K562 (cell line): ENCODE results near the gene FAM118B. TPM values are rescaled to one million over a fixed set of nuclear protein-coding genes. Genes with fewer than 3 reads are reported as not detected.

Experiments used
- ATAC-seq: fragments of 200-7000 bp; cut with Tn5 transposase; 3 replicates; pipeline ENCODE4 v1.9.1; 2020; ENCODE audit warnings: moderate library complexity
- BruUV-seq: library from RNA; stranded (reverse); fragments of 400-500 nt; replicated peaks from 2 replicates; lab custom pipeline; 2021; lab: Mats Ljungman, UMichigan
- CTCF ChIA-PET: fragments of 300-600 bp; formaldehyde crosslinking; extraction: SDS; loops from one replicate; lab custom pipeline; 2021; ENCODE audit warnings: low intra/inter-chr PET ratio; lab: Yijun Ruan, JAX
- POLR2A ChIA-PET: fragments of 300-600, 350-650 bp; sonication (Branson Sonifier 250); formaldehyde crosslinking; extraction: SDS; loops from one replicate; lab custom pipeline; 2021; ENCODE audit warnings: antibody characterized with exemption, inconsistent platforms; lab: Yijun Ruan, JAX
- DNase-seq, 4 experiments: peaks; one replicate each; pipeline versions ENCODE4 v3.0.0 to v3.0.0-alpha.2; 2011 to 2018; ENCODE audit warnings: low spot score in 3 of 4, mixed read lengths in 3 of 4; ENCODE audit errors: extremely low read depth in 1 of 4
- FAIRE-seq: peaks from 2 replicates; lab custom pipeline; 2011; peaks lifted over from hg19 to GRCh38; lab: Jason Lieb, UNC
- H2AFZ ChIP-seq: 2 replicates; pipeline ENCODE4 v1.6.0; 2011; ENCODE audit warnings: low read depth, low read length, control low read depth, inconsistent platforms
- H3K27ac ChIP-seq: fragments of 200-600 bp; 3 replicates; pipeline ENCODE4 v1.8.0; 2011; ENCODE audit warnings: low read depth, mild to moderate bottlenecking, control low read depth, inconsistent platforms, low read length, moderate library complexity, mixed read lengths; ENCODE audit errors: extremely low read depth
- H3K27me3 ChIP-seq, 2 experiments: fragments of 300-600 bp in 1 of 2; 2 replicates in 1 of 2; 3 replicates in 1 of 2; pipeline versions ENCODE4 v1.6.0 to v1.8.0; 2011; ENCODE audit warnings: inconsistent platforms in 2 of 2, low read length in 2 of 2, mild to moderate bottlenecking in 1 of 2, mixed read lengths in 1 of 2, moderate library complexity in 1 of 2; ENCODE audit not compliant: control insufficient read depth in 2 of 2, insufficient read depth in 2 of 2
- H3K36me3 ChIP-seq: fragments of 300-600 bp; 3 replicates; pipeline ENCODE4 v1.8.0; 2011; ENCODE audit warnings: mild to moderate bottlenecking, low read length, inconsistent platforms; ENCODE audit not compliant: control insufficient read depth, insufficient read depth
- H3K4me1 ChIP-seq, 2 experiments: fragments of 200-600 bp in 1 of 2; replicated peaks in 1 of 2; 2 replicates in 1 of 2; 3 replicates in 1 of 2; pipeline versions ENCODE4 v1.5.1 to v1.8.0; 2011; ENCODE audit warnings: inconsistent platforms in 2 of 2, low read length in 2 of 2, mild to moderate bottlenecking in 1 of 2, mixed read lengths in 1 of 2, moderate library complexity in 1 of 2; ENCODE audit not compliant: control insufficient read depth in 2 of 2, insufficient read depth in 2 of 2
- H3K4me2 ChIP-seq: 2 replicates; pipeline ENCODE4 v1.6.1; 2011; ENCODE audit warnings: low read length, control low read depth, inconsistent platforms, mixed read lengths; ENCODE audit not compliant: insufficient read depth
- H3K4me3 ChIP-seq: fragments of 200-600 bp; sonication (generic), shearing (Covaris generic); 2 replicates; pipeline ENCODE4 v1.5.1; 2016; ENCODE audit warnings: control low read depth, inconsistent platforms
- H3K79me2 ChIP-seq: fragments of 200-600 bp; 3 replicates; pipeline ENCODE4 v1.8.0; 2011; ENCODE audit warnings: low read length, inconsistent platforms; ENCODE audit not compliant: control insufficient read depth, insufficient read depth
- H3K9ac ChIP-seq, 2 experiments: 2 replicates each; pipeline versions ENCODE4 v1.6.0 to v1.6.1; 2011; ENCODE audit warnings: low read depth in 2 of 2, low read length in 2 of 2, control low read depth in 1 of 2, inconsistent platforms in 1 of 2, mild to moderate bottlenecking in 1 of 2, mixed read lengths in 1 of 2; ENCODE audit not compliant: insufficient read depth in 1 of 2
- H3K9me1 ChIP-seq: one replicate; pipeline ENCODE4 v1.6.0; 2011; ENCODE audit warnings: inconsistent platforms, mild to moderate bottlenecking, low read length, moderate library complexity; ENCODE audit not compliant: control insufficient read depth, insufficient read depth
- H3K9me3 ChIP-seq: replicated peaks from 2 replicates; pipeline ENCODE4 v1.5.1; 2011; ENCODE audit warnings: low read depth, low read length, inconsistent platforms; ENCODE audit not compliant: control insufficient read depth, insufficient read depth
- H4K20me1 ChIP-seq: replicated peaks from 2 replicates; pipeline ENCODE4 v1.6.1; 2011; ENCODE audit warnings: low read length, inconsistent platforms, mixed read lengths; ENCODE audit not compliant: control insufficient read depth, insufficient read depth
- SPI1 ChIP-seq: IDR thresholded peaks from 2 replicates; pipeline ENCODE4 v1.6.1; 2011; ENCODE audit warnings: low read depth, low read length, control low read depth, borderline replicate concordance
- WGBS: fragments of 100-300 bp; shearing (Covaris generic); methylation state at CpG from one replicate; pipeline ENCODE4 v1.1.6; 2016; ENCODE audit warnings: low coverage, mixed read lengths; ENCODE audit not compliant: insufficient coverage; ENCODE audit errors: missing lambda C conversion rate; 5-methylcytosine and 5-hydroxymethylcytosine counted together
- in situ Hi-C: fragments of 300-500 bp; cut with MboI; formaldehyde crosslinking; loops from 4 replicates; pipeline ENCODE4 v1.15.0; 2018; ENCODE audit warnings: inconsistent platforms, mixed read lengths
- intact Hi-C: fragments of 100-400 bp; cut with micrococcal nuclease; formaldehyde crosslinking; loops from 2 replicates; pipeline ENCODE4 v1.14.2; 2022
- polyA plus RNA-seq, 8 experiments: library from polyadenylated mRNA; depleted of rRNA in 4 of 8; stranded (reverse) in 5 of 8; unstranded in 3 of 8; fragments of >200 nt; fragmentation: Nextera tagmentation in 2 of 8; fragmentation: Illumina TruSeq in 1 of 8; extraction: Ambion mirVana in 2 of 8; extraction: Trizol in 1 of 8; gene quantifications; 2 replicates each; pipeline versions ENCODE4 v1.2.1 to v1.2.3, GENCODE V29; 2011 to 2014; ENCODE audit warnings: inconsistent platforms in 1 of 8, missing spikeins in 1 of 8
- total RNA-seq, 7 experiments: library from RNA; depleted of rRNA in 6 of 7; stranded (reverse); fragments of >200 nt in 6 of 7; fragmentation: Illumina TruSeq in 2 of 7; extraction: Trizol in 2 of 7; gene quantifications; 2 replicates each; pipeline versions ENCODE4 v1.2.1 to v1.2.3, GENCODE V29; 2011 to 2021; ENCODE audit warnings: low replicate concordance in 1 of 7
- TF ChIP-seq, protein P1 (sequence below): sonication (generic); formaldehyde crosslinking; IDR thresholded peaks from 2 replicates; pipeline ENCODE4 v1.8.1; 2023; ENCODE audit warnings: mild to moderate bottlenecking, missing genetic modification reagents
- TF ChIP-seq, protein P2 (sequence below), 2 experiments: fragments of 450-650 bp; IDR thresholded peaks; 2 replicates each; pipeline ENCODE4 v1.6.1; 2016

FAM118B gene
- total and polyA plus RNA-seq, 9 of the 15 experiments (the other 6 are each of a cell fraction or from before 2014, with no cell fraction given), result 12.0 to 49.0 (median 22.1) TPM

- TF ChIP-seq, protein P1, sequence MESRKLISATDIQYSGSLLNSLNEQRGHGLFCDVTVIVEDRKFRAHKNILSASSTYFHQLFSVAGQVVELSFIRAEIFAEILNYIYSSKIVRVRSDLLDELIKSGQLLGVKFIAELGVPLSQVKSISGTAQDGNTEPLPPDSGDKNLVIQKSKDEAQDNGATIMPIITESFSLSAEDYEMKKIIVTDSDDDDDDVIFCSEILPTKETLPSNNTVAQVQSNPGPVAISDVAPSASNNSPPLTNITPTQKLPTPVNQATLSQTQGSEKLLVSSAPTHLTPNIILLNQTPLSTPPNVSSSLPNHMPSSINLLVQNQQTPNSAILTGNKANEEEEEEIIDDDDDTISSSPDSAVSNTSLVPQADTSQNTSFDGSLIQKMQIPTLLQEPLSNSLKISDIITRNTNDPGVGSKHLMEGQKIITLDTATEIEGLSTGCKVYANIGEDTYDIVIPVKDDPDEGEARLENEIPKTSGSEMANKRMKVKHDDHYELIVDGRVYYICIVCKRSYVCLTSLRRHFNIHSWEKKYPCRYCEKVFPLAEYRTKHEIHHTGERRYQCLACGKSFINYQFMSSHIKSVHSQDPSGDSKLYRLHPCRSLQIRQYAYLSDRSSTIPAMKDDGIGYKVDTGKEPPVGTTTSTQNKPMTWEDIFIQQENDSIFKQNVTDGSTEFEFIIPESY (CRISPR knock-in tag), result no peak
Observed at GRCh38 chr11:126277780-126278179, 66.2 kb downstream of the FAM118B start (continued).

DNA sequence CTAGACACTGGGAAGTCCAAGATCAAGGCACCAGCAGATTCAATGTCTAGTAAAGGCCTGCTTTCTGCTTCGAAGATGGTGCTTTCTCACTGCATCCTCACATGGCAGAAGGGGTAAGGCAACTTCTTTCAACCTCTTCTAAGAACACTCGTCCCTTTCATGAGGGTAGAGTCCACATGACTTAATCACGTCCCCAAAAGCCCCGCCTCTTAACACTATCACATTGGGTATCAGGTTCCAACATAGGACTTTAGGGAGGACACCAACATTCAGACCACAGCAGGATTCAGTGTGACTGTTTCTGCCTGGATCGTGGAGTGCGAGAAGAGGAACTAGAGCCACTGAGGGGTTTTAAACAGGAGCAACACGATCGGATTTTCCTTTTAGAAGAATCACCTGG lies 67.6 kb downstream of the FAM118B start:
- DNase-seq (peak in 1 of 4 experiments; percentile 59), ATAC-seq (peak; percentile 38)
- WGBS, result 17% methylated on average over 8 of the region's 8 CpGs
- in situ Hi-C loops, result no loop called here
- peaks cover 14 to 24% of the 10 kb centered on the region in 2 experiments; a peak in 4 of 5 replicates for H3K4me1 ChIP-seq
- no TSS peak for BruUV-seq
- TF ChIP-seq, protein P2, sequence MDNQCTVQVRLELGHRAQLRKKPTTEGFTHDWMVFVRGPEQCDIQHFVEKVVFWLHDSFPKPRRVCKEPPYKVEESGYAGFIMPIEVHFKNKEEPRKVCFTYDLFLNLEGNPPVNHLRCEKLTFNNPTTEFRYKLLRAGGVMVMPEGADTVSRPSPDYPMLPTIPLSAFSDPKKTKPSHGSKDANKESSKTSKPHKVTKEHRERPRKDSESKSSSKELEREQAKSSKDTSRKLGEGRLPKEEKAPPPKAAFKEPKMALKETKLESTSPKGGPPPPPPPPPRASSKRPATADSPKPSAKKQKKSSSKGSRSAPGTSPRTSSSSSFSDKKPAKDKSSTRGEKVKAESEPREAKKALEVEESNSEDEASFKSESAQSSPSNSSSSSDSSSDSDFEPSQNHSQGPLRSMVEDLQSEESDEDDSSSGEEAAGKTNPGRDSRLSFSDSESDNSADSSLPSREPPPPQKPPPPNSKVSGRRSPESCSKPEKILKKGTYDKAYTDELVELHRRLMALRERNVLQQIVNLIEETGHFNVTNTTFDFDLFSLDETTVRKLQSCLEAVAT (IDR thresholded peaks at IDR 0.05), result 0 out of 4 replicates have a peak, but pooled peaks of 1 of the 2 experiments have one; percentile 46
- no peak for TF ChIP-seq SPI1
- TF ChIP-seq, all 486 proteins: peak for 1
- ChIA-PET POLR2A (interaction anchor here (1.5 kb wide), 1 partner anchor 10 kb away, joined by 5 read pairs; the partner anchor contains the start of genes FOXRED1 and SRPRA), CTCF (no interaction called here)
- peak; percentile 19 for FAIRE-seq
- no peaks in the 10 kb centered on the region; the same call in 1 of the 2 replicates for H4K20me1 ChIP-seq
- H3K4me2 ChIP-seq, result no peak overlapping the region
- H3K79me2 ChIP-seq, result no peaks in the 10 kb centered on the region; the same call in 2 of the 3 replicates
- no peak overlapping the region for H3K27ac ChIP-seq
- no peaks in the 10 kb centered on the region for H3K9me1 ChIP-seq
- H3K9ac ChIP-seq, result no peak overlapping the region
- intact Hi-C loops, result no loop called here
- peaks cover 36% of the 10 kb centered on the region; the same call in 2 of the 3 replicates for H3K36me3 ChIP-seq
- H3K27me3 ChIP-seq, result no peaks in the 10 kb centered on the region
- H2AFZ ChIP-seq, result no peak overlapping the region
- no peak overlapping the region for H3K4me3 ChIP-seq
- H3K9me3 ChIP-seq, result no peaks in the 10 kb centered on the region
